IPS-20b (cell line): Measurements from ENCODE around the gene TMEM87B.

Experiments used
- H3K27ac ChIP-seq: one replicate; pipeline ENCODE4 v1.5.1; 2013; ENCODE audit warnings: low read length
- H3K27me3 ChIP-seq: 2 replicates; pipeline ENCODE4 v1.6.1; 2013; ENCODE audit warnings: mild to moderate bottlenecking, low read length, inconsistent platforms; ENCODE audit not compliant: insufficient read depth
- H3K36me3 ChIP-seq: 2 replicates; pipeline ENCODE4 v1.6.1; 2013; ENCODE audit warnings: low read depth, mild to moderate bottlenecking, inconsistent platforms, low read length, moderate library complexity; ENCODE audit not compliant: insufficient read depth
- H3K4me1 ChIP-seq: 2 replicates; pipeline ENCODE4 v1.6.1; 2013; ENCODE audit warnings: mild to moderate bottlenecking, control low read depth, inconsistent platforms, low read length, moderate library complexity; ENCODE audit not compliant: insufficient read depth
- H3K4me3 ChIP-seq: 2 replicates; pipeline ENCODE4 v1.5.1; 2013; ENCODE audit warnings: mild to moderate bottlenecking, low read length, inconsistent platforms
- H3K9ac ChIP-seq: 2 replicates; pipeline ENCODE4 v1.6.1; 2013; ENCODE audit warnings: low read depth, mild to moderate bottlenecking, inconsistent platforms, low read length, moderate library complexity
- H3K9me3 ChIP-seq: 2 replicates; pipeline ENCODE4 v1.6.1; 2013; ENCODE audit warnings: mild to moderate bottlenecking, low read depth, low read length, inconsistent platforms; ENCODE audit not compliant: insufficient read depth

The TMEM87B gene

GRCh38 chr2:112074506-112074905 is 19.4 kb downstream of the TMEM87B start:
- no peaks in the 10 kb centered on the region for H3K27me3 ChIP-seq
- H3K9ac ChIP-seq = no peak overlapping the region
- H3K4me3 ChIP-seq = no peak overlapping the region
- no peaks in the 10 kb centered on the region for H3K9me3 ChIP-seq
- no peak overlapping the region for H3K27ac ChIP-seq
- peaks cover 6% of the 10 kb centered on the region; the same call in 1 of the 2 replicates for H3K36me3 ChIP-seq
- no peaks in the 10 kb centered on the region for H3K4me1 ChIP-seq

DNA sequence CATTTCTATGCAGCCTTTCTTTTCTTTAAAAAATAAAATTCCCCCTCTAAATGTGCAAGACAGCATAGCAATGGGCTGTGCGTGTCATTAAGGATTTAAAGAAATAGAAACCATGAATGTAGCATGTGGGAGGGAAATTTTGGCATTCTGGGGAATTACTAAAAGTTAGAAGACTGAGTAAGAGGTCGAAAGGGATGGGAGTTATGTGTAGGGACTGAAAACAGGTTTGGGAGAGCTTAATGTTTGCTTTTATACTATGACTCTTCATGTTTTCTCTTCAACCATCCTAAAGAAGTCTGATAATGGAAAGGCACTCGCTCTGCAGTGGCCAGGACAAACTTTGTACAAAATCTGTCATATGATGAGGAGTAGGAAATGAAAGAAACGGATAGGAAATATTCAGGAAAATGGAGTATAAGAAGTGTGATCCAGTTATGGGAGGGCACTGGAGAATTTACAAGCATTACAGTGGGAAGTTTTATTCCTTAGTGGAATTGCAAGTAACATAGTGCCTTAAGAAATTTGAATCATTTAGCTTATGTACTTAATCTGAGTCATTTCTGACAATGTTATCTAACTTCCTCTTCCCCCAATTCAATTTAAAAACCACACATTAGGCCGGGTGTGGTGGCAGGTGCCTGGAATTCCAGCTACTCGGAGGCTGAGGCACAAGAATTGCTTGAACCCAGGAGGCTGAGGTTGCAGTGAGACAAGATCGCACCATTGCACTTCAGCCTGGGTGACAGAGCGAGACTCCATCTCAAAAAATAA is 20.6 kb downstream of the TMEM87B start:
- Histone ChIP-seq H3K4me3 (no peak overlapping the region), H3K4me1 (no peaks in the 10 kb centered on the region), H3K9me3 (no peaks in the 10 kb centered on the region), H3K27ac (no peak overlapping the region), H3K36me3 (peaks cover 6% of the 10 kb centered on the region; the same call in 1 of the 2 replicates), H3K9ac (no peak overlapping the region), H3K27me3 (no peaks in the 10 kb centered on the region)

DNA sequence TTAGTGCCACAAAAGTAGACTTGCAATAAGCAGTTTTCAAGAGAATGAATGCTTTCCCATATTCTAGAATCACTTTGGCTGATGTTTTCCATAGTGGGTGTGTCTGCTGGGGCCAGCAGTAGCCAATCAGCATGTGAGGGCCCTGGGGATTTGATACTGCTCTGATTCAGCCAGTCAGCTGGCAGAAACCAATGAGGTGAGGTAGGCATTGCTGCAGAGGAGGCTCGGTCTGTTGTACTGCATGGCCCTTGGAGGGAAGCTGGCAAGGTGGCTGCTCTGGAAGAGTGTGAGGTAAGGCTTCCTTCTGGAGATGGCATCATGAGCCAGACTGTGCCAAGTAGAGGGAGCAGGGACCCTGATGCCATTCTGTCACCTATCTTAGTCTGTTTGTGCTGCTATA is 22.7 kb downstream of the TMEM87B start:
- peaks cover 6% of the 10 kb centered on the region; the same call in 1 of the 2 replicates for H3K36me3 ChIP-seq
- H3K9ac ChIP-seq = no peak overlapping the region
- H3K9me3 ChIP-seq = no peaks in the 10 kb centered on the region

DNA sequence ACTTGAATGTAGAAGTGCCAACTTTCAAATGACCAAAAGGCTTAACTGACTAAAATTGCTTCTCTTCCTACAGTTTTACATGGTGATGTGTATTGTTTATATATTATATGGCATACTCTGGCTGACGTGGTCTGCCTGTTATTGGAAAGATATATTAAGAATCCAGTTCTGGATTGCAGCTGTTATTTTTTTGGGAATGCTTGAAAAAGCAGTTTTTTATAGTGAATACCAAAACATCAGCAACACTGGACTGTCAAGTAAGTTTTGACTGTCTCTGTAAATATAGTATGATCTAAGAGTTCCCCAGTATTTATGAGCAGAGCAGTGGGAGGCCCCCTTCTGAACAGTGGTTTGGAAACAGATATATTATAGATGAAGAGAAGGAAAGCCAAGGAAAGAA is 26.2 kb downstream of the TMEM87B start:
- Histone ChIP-seq H3K27ac (no peak overlapping the region), H3K27me3 (no peaks in the 10 kb centered on the region), H3K9me3 (no peaks in the 10 kb centered on the region), H3K9ac (no peak overlapping the region), H3K4me1 (no peaks in the 10 kb centered on the region), H3K36me3 (peaks cover 17% of the 10 kb centered on the region; the same call in 1 of the 2 replicates), H3K4me3 (no peak overlapping the region)

More for the DNA sequence above, 22.7 kb downstream of the TMEM87B start:
- Histone ChIP-seq H3K4me3 (no peak overlapping the region), H3K27ac (no peak overlapping the region), H3K4me1 (no peaks in the 10 kb centered on the region), H3K27me3 (no peaks in the 10 kb centered on the region)

- no peaks in the 10 kb centered on the region for H3K4me1 ChIP-seq
- H3K4me3 ChIP-seq = no peak overlapping the region
- no peaks in the 10 kb centered on the region for H3K9me3 ChIP-seq
- no peak overlapping the region for H3K27ac ChIP-seq
- peaks cover 39% of the 10 kb centered on the region for H3K36me3 ChIP-seq
- no peak overlapping the region for H3K9ac ChIP-seq
- H3K27me3 ChIP-seq = no peaks in the 10 kb centered on the region
Measured at GRCh38 chr2:112084689-112085374, 29.8 kb downstream of the TMEM87B start.

GRCh38 chr2:112085375-112085730 is 30.3 kb downstream of the TMEM87B start:
- Histone ChIP-seq H3K9ac (no peak overlapping the region), H3K4me1 (no peaks in the 10 kb centered on the region), H3K27me3 (no peaks in the 10 kb centered on the region), H3K9me3 (no peaks in the 10 kb centered on the region), H3K27ac (no peak overlapping the region), H3K4me3 (no peak overlapping the region), H3K36me3 (peaks cover 43% of the 10 kb centered on the region)

GRCh38 chr2:112085916-112086669 is 31.0 kb downstream of the TMEM87B start:
- Histone ChIP-seq H3K9me3 (no peaks in the 10 kb centered on the region), H3K27me3 (no peaks in the 10 kb centered on the region), H3K9ac (no peak overlapping the region), H3K27ac (no peak overlapping the region), H3K4me1 (no peaks in the 10 kb centered on the region), H3K4me3 (no peak overlapping the region), H3K36me3 (peaks cover 45% of the 10 kb centered on the region)

DNA sequence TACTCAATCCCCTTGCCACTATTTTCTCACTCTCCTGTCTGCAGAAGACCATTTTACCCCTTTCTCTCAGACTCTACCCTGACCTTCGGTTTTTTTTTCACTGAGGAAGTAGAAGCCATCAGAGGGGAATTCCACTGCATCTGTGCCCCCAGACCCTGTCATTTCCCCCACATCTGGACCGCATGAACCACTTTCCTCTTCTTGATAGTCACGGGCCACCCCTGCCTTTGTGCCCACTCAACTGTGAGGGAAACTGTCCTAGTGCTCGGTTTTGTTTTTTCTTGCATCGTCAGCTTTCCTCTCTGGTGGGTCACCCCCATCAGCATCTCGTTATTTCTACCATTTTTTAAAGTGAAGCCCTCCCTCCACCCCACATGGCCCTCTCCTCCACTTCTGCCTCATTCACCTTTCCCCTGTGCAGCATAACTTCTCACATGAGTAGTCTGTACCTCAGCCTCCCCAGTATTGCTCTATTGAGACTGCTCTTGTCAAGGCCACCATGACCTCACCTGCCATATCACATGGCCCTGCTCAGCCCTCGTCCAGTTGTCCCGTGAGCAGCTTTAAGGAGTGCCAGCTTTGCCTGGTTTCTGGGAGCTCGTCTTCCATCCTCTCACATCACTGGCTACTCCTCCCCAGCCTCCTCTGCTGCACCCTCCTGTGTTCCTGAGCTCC is 32.4 kb downstream of the TMEM87B start:
- H3K9me3 ChIP-seq = no peaks in the 10 kb centered on the region
- peaks cover 45% of the 10 kb centered on the region for H3K36me3 ChIP-seq
- no peak overlapping the region for H3K27ac ChIP-seq
- no peak overlapping the region for H3K9ac ChIP-seq
- no peaks in the 10 kb centered on the region; the same call in 1 of the 2 replicates for H3K4me1 ChIP-seq
- no peaks in the 10 kb centered on the region for H3K27me3 ChIP-seq
- H3K4me3 ChIP-seq = no peak overlapping the region

DNA sequence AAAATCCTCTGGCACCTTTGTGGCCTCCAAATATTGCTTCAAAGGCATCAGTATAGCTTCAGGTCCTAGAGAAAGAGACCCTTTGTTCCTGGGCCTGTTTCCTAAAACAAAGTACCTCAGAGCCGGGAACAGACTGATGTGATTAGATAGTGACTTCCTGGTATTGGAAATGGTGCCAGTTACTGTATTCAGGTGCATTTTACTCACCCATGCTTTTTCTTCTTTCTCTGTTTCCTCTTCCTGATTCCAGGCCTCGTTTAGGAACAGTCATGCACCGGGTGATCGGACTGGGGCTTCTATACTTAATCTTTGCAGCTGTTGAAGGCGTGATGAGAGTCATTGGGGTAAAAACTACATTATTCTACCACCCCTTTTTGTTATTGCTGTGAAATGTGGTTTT is 34.3 kb downstream of the TMEM87B start:
- no peak overlapping the region for H3K4me3 ChIP-seq
- H3K9ac ChIP-seq = no peak overlapping the region
- peaks cover 41% of the 10 kb centered on the region for H3K36me3 ChIP-seq
- no peaks in the 10 kb centered on the region for H3K9me3 ChIP-seq
- no peak overlapping the region for H3K27ac ChIP-seq
- H3K4me1 ChIP-seq = no peaks in the 10 kb centered on the region; the same call in 1 of the 2 replicates
- H3K27me3 ChIP-seq = no peaks in the 10 kb centered on the region

DNA sequence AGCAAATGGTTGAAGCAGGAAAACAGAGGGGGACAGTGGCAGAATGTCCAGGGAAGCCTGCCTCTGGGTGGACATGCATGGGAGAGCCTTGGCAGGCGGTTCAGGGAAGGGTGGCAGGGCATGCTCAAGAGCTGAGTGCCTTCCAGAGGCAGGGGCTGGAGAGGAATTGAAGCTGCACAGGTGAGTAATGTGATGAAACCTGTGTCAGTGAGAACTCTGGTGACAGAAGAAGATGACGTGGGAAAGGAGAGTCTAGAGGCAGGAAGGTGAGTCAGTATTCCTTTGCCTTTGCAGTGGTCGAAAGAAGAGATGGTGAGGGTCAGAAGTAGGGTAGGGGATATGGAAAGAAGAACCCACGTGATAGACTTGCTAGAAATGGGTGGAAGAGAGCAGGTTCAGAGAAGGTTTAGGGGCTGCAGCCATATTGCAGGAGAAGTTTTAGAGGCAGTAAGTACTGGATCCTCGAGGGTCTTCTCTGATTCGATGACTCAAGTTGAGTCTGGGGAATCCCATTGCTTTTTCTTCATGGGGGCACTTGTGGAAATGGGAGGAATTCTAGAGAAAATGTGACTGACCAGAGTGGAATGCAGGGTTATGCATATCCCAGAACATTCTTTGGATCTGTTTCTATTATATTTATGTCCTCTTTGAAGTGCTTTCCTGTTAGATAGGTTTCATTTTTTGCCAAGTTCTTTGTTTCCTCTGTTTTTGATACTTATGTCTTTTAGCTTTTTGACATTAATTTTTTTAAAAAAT is 37.4 kb downstream of the TMEM87B start:
- Histone ChIP-seq H3K9me3 (no peaks in the 10 kb centered on the region), H3K4me1 (no peaks in the 10 kb centered on the region; the same call in 1 of the 2 replicates), H3K4me3 (no peak overlapping the region), H3K36me3 (peaks cover 25% of the 10 kb centered on the region; the same call in 1 of the 2 replicates), H3K9ac (no peak overlapping the region), H3K27ac (no peak overlapping the region), H3K27me3 (no peaks in the 10 kb centered on the region)

GRCh38 chr2:112093216-112093615 is 38.1 kb downstream of the TMEM87B start:
- H3K4me3 ChIP-seq = no peak overlapping the region
- H3K27me3 ChIP-seq = no peaks in the 10 kb centered on the region
- no peaks in the 10 kb centered on the region for H3K9me3 ChIP-seq
- H3K36me3 ChIP-seq = peaks cover 26% of the 10 kb centered on the region; the same call in 1 of the 2 replicates
- no peak overlapping the region for H3K9ac ChIP-seq
- H3K4me1 ChIP-seq = no peaks in the 10 kb centered on the region; the same call in 1 of the 2 replicates
- H3K27ac ChIP-seq = no peak overlapping the region
